Mucosa of rectum (tissue), 2 donors: ENCODE results near the gene MYO1D.
"Not testable (repeated sequence)": the region's sequence is repeated elsewhere in the genome, so short reads cannot be mapped to it uniquely, and the experiment has no call there.

ENCODE experiments used
- H3K27ac ChIP-seq, 2 donors: one replicate each; pipeline ENCODE4 v1.7.0; 2013; ENCODE audit warnings: inconsistent platforms in 2 of 2, low read depth in 2 of 2, low read length in 2 of 2
- H3K27me3 ChIP-seq, 2 donors: one replicate each; pipeline ENCODE4 v1.7.0; 2013; ENCODE audit warnings: low read length in 2 of 2; ENCODE audit not compliant: control insufficient read depth in 2 of 2, insufficient read depth in 2 of 2
- H3K36me3 ChIP-seq, 2 donors: one replicate each; pipeline ENCODE4 v1.7.0; 2013; ENCODE audit warnings: low read length in 2 of 2; ENCODE audit not compliant: control insufficient read depth in 2 of 2, insufficient read depth in 2 of 2
- H3K4me1 ChIP-seq, 2 donors: one replicate each; pipeline ENCODE4 v1.7.0; 2013; ENCODE audit warnings: low read length in 2 of 2, mild to moderate bottlenecking in 1 of 2; ENCODE audit not compliant: control insufficient read depth in 2 of 2, insufficient read depth in 2 of 2
- H3K4me3 ChIP-seq, 2 donors: one replicate each; pipeline ENCODE4 v1.7.0; 2013; ENCODE audit warnings: low read length in 2 of 2
- H3K9ac ChIP-seq, 2 donors: one replicate each; pipeline ENCODE4 v1.7.0; 2013; ENCODE audit warnings: low read length in 2 of 2, low read depth in 1 of 2, mild to moderate bottlenecking in 1 of 2
- H3K9me3 ChIP-seq, 2 donors: one replicate each; pipeline ENCODE4 v1.7.0; 2013; ENCODE audit warnings: low read length in 2 of 2; ENCODE audit not compliant: control insufficient read depth in 2 of 2
- donor health status: healthy.
- donor health status: Normal muscosa, but diverticular disease.

MYO1D gene

GRCh38 chr17:32732900-32733299 is 144.0 kb downstream of the MYO1D start:
- Histone ChIP-seq H3K27ac (no peak overlapping the region), H3K9ac (no peak overlapping the region), H3K4me3 (no peak overlapping the region)

DNA sequence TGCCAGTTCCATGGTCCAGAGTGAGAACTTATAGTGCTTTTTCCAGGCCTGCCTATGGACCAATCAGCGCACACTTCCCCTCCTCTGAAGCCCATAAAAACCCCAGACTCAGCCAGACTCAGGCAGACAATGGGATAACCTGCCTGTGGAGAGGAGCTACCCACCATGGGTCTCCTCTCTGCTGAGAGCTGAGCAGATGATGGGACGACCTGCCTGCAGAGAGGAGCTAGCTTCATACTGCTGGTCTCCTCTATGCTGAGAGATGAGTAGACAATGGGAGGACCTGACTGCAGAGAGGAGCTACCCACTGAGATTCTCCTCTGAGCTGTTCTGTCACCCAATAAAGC is 144.7 kb downstream of the MYO1D start:
- Histone ChIP-seq H3K9me3 (peaks cover 0 to 3% of the 10 kb centered on the region in 2 donors), H3K27ac (no peak overlapping the region), H3K4me1 (no peaks in the 10 kb centered on the region), H3K27me3 (no peaks in the 10 kb centered on the region), H3K36me3 (peaks cover 28 to 37% of the 10 kb centered on the region in 2 donors), H3K9ac (no peak overlapping the region), H3K4me3 (no peak overlapping the region)

More at GRCh38 chr17:32732900-32733299, 144.0 kb downstream of the MYO1D start:
- Histone ChIP-seq H3K4me1 (no peaks in the 10 kb centered on the region), H3K9me3 (peaks cover 0 to 3% of the 10 kb centered on the region in 2 donors), H3K36me3 (peaks cover 30 to 37% of the 10 kb centered on the region in 2 donors), H3K27me3 (no peaks in the 10 kb centered on the region)

DNA sequence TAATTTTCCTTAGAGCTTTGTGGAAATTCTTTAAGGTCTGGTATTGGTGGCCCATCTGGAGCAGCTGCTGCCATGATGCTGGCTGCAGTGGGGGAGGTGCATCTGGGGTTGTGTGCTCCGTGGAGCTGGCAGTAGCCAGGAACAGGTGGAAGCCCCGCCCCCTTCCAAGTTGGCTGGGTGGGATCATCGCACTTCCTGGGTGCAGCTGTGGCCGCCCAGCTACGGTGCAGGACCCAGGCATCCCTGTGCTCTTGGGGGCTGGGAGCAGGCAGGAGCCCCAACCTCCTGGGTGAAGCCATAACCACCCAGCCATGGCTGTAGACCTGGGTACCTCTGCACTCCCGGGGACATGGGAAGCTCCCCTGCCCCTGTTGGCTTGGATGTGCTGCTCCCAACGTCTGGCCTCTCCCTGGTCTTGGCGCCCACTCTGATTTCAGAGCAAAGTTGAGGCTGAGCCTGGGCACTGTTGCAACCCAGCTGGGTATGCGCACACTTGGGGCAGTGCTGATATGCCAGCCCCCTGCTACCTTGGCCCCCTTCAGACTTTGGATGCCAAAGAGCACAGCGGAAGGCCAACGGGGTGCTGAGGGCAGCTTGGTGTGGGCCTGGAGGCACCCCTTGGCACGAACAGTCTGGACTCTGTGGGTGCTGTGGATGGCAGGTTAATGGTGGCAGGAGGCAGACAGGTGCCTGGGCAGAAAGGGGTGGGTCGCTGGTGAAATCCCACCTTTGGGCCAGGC is 145.2 kb downstream of the MYO1D start:
- no peak overlapping the region for H3K9ac ChIP-seq
- no peak overlapping the region for H3K27ac ChIP-seq
- H3K27me3 ChIP-seq, result no peaks in the 10 kb centered on the region
- H3K4me3 ChIP-seq, result no peak overlapping the region
- no peaks in the 10 kb centered on the region for H3K4me1 ChIP-seq
- H3K9me3 ChIP-seq, result peaks cover 0 to 3% of the 10 kb centered on the region in 2 donors
- peaks cover 26 to 38% of the 10 kb centered on the region in 2 donors for H3K36me3 ChIP-seq

- no peak overlapping the region for H3K4me3 ChIP-seq
- H3K9ac ChIP-seq, result no peak overlapping the region
- H3K36me3 ChIP-seq, result peaks cover 17 to 20% of the 10 kb centered on the region in 2 donors
- H3K4me1 ChIP-seq, result no peaks in the 10 kb centered on the region
- H3K27ac ChIP-seq, result no peak overlapping the region
- peaks cover 0 to 3% of the 10 kb centered on the region in 2 donors for H3K9me3 ChIP-seq
- H3K27me3 ChIP-seq, result no peaks in the 10 kb centered on the region
These were observed 149.2 kb downstream of the MYO1D start for GRCh38 chr17:32727681-32728080.

DNA sequence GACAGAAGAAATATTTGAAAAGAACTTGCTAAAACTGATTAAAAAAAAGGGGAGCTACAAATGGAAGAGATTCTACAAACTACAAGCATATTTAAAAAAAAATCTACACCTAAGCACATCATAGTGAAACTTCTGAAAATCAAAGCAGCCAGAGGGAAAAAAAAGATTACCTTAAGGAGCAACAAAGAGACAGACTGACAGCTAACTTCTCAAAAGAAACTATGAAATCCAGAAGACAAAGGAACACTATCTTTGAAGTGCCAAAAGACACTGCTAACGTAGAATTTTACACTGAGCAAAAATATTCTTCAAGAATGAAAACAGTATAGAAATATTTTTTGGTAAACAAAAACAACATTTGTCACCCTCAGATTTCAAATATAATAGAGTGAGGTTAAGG is 151.2 kb downstream of the MYO1D start:
- Histone ChIP-seq H3K4me3 (no peak overlapping the region), H3K4me1 (no peaks in the 10 kb centered on the region), H3K9ac (no peak overlapping the region), H3K9me3 (no peaks in the 10 kb centered on the region), H3K27me3 (no peaks in the 10 kb centered on the region), H3K36me3 (peaks cover 15 to 18% of the 10 kb centered on the region in 2 donors), H3K27ac (no peak overlapping the region)

- Histone ChIP-seq H3K4me1 (no peaks in the 10 kb centered on the region), H3K36me3 (peaks cover 20 to 25% of the 10 kb centered on the region in 2 donors), H3K27ac (no peak overlapping the region), H3K27me3 (no peaks in the 10 kb centered on the region), H3K9ac (no peak overlapping the region), H3K9me3 (no peaks in the 10 kb centered on the region), H3K4me3 (no peak overlapping the region)
These were observed 153.5 kb downstream of the MYO1D start for GRCh38 chr17:32723310-32723955.

- no peaks in the 10 kb centered on the region for H3K4me1 ChIP-seq
- H3K9ac ChIP-seq, result no peak overlapping the region
- H3K9me3 ChIP-seq, result no peaks in the 10 kb centered on the region
- no peaks in the 10 kb centered on the region for H3K27me3 ChIP-seq
- H3K27ac ChIP-seq, result no peak overlapping the region
- peaks cover 20 to 25% of the 10 kb centered on the region in 2 donors for H3K36me3 ChIP-seq
- H3K4me3 ChIP-seq, result no peak overlapping the region
These were observed 154.2 kb downstream of the MYO1D start for GRCh38 chr17:32722733-32723132.

DNA sequence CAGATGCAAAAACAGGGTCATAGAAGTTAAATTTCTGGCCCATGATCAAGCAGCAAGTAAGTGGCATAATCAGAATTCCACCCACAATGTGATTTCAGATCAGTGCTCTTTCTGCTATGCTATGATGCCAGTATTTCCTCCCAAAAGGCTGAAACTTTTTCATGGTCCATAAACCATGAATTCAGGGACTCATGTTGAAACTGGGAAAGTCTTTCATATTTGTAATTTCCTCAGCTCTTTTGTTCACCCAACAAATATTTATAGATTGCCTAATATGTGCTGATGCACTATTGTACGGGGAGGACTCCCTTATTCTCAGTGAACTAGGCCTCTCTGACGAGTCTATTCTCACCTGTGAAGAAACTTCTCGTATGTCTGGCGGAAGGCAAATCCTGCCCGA is 156.3 kb downstream of the MYO1D start:
- Histone ChIP-seq H3K27ac (no peak overlapping the region), H3K27me3 (no peaks in the 10 kb centered on the region), H3K9me3 (no peaks in the 10 kb centered on the region), H3K36me3 (peaks cover 19 to 25% of the 10 kb centered on the region in 2 donors), H3K9ac (no peak overlapping the region), H3K4me3 (no peak overlapping the region), H3K4me1 (no peaks in the 10 kb centered on the region)

- Histone ChIP-seq H3K4me3 (no peak overlapping the region), H3K27ac (no peak overlapping the region), H3K9ac (no peak overlapping the region), H3K9me3 (no peaks in the 10 kb centered on the region), H3K4me1 (no peaks in the 10 kb centered on the region), H3K27me3 (no peaks in the 10 kb centered on the region), H3K36me3 (peaks cover 19 to 25% of the 10 kb centered on the region in 2 donors)
These were observed 157.2 kb downstream of the MYO1D start for GRCh38 chr17:32719689-32720088.

DNA sequence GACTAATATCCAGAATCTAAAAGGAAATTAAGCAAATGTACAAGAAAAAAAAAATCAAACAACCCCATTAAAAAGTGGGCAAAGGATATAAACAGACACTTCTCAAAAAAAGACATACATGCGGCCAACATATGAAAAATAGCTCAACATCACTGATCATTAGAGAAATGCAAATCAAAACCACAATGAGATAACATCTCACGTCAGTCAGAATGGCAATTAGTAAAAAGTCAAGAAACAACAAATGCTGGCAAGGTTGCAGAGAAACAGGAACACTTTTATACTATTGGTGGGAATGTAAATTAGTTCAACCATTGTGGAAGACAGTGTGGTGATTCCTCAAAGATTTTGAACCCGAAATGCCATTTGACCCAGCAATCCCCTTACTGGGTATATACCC is 162.0 kb downstream of the MYO1D start:
- H3K27ac ChIP-seq, H3K4me1 ChIP-seq, H3K4me3 ChIP-seq, H3K9ac ChIP-seq, H3K9me3 ChIP-seq, H3K27me3 ChIP-seq: not testable (repeated sequence)
- H3K36me3 ChIP-seq, result peaks cover 21 to 25% of the 10 kb centered on the region in 2 donors
